Uterus (tissue), 2 donors: ENCODE results near the gene SLC26A6.

ENCODE experiments used
- CTCF ChIP-seq, 4 experiments: fragments of 200-600 bp in 2 of 4; fragments of 450-650 bp in 2 of 4; sonication (generic) in 2 of 4; IDR thresholded peaks; one replicate each; pipeline ENCODE4 v1.5.1; 2016 to 2019; ENCODE audit warnings: antibody characterized with exemption in 4 of 4, mild to moderate bottlenecking in 2 of 4, moderate library complexity in 1 of 4
- POLR2A ChIP-seq, 2 donors: fragments of 450-650 bp; IDR thresholded peaks; one replicate each; pipeline ENCODE4 v1.6.1; 2016; ENCODE audit warnings: antibody characterized with exemption in 2 of 2, mild to moderate bottlenecking in 1 of 2, moderate library complexity in 1 of 2

DNA sequence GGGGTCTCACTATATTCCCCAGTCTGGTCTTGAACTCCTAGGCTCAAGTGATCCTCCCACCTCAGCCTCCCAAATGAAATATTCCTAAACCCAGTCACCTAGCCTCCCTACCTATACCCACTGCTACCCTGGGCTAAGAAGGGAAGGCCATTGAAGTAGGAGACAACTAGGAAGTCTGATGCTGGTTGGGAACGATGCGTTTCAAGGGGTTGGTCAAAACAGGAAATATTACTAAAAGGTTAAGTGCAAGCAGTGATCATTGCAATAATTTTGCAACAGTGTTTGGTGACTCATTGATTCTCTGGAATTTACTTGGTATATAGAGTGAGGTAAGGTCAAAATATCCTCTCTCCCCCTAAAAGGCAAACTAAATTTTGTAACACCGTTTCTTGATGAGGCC is 21.2 kb downstream of the SLC26A6 start:
- TF ChIP-seq CTCF (IDR thresholded peaks at IDR 0.05) (no peak), POLR2A (IDR thresholded peaks at IDR 0.05) (no peak)
